Stimulated activated naive CD4-positive, alpha-beta T cell (primary cell): ENCODE results near the gene NDUFS7.
"Not testable (repeated sequence)": the region's sequence is repeated elsewhere in the genome, so short reads cannot be mapped to it uniquely, and the experiment has no call there.

Source experiments
- DNase-seq, 6 experiments: peaks; one replicate each; lab custom pipeline; 2025; lab: John Stamatoyannopoulos, UW

NDUFS7 gene

DNA sequence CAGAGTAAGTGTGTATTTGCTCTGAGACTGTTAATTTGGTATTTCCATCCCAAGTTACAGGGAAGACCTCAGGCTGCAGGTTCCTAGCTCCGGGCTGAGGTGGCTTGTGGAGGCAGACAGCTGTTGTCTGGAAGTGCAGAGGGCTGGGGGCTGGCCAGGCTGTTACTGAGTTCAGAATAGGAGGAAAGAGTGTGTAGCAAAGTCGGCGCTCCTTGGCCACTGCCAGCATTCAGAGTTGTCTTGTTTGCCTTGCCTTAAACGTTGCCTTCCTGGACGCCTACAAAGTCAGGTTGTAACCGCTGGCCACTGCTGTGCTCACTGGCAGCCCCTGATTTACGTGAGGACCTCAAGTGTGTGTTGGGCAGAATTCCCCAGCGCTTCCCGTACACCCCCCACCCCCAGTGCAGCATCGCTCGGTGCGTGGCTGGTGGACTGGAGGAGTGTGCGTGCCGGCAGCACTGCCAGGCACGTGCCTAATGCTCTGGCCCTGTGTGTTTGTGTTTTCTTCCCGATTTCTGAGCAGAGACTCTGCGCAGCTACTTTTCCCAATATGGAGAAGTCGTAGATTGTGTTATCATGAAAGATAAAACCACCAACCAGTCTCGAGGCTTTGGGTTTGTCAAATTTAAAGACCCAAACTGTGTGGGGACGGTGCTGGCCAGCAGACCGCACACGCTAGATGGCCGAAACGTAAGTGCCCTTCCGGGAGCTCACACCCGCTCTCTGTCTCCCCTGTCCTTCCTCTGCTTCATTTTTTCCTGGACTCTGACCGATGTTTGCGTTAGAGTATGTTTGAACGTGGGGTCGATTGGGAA lies 34.2 kb downstream of the NDUFS7 start:
- no peak for DNase-seq

DNA sequence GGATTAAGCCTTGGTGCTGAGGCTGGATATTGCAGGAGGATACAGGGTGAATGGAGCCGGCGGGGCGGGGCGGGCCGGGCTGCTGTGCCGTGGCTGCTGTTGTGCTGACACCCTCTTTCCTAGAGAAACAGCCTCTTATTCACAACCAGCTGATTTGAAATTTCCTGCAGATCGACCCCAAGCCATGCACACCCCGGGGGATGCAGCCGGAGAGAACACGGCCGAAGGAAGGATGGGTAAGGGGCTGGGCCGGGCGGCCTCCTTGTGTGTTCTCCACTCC lies 34.7 kb downstream of the NDUFS7 start:
- DNase-seq, result no peak

DNA sequence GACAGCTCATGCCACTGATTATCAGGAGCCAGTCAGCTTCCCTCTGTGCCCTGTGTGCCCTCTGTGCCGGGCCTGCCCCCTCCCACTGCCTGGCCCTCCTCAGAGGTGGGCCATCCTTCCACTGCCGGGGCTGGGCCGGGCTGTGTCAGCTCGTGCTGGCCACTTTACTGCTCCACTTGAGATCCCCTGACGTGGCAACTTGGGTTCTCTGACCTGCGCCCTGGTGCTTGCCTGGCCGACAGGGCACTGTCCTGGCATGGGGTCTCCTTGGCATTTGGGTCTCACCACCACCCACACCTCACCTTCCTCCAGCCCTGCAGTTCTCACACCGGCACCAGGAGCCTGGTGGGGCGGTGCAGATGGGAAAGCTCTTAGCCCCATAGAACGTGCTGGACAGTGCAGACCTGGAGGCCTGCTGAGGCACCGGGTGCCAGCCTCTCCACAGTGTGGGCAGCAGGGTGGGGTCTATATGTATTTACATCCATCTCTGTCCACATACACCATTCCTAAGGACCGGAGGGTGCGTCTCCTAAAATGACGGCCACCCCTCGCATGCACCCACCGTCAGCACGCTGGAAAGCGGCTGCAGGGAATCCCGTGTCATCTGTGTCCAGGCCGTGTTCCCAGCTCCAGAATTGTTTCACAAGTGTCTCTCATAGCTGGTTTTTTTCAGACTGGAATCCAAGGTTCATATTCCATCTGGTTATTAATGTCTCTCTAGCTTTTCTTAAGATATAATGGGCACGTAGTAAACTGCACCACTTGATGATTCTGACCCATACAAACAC lies 35.4 kb downstream of the NDUFS7 start:
- no peak for DNase-seq

DNA sequence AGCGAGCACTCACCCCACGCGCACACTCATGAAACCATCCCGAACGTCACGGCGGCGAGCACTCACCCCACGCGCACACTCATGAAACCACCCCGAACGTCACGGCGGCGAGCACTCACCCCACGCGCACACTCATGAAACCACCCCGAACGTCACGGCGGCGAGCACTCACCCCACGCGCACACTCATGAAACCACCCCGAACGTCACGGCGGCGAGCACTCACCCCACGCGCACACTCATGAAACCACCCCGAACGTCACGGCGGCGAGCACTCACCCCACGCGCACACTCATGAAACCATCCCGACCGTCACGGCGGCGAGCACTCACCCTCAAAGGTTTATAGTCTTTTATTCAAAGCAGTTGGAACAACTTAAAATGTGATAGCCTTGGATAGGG lies 36.4 kb downstream of the NDUFS7 start:
- not testable (repeated sequence) for DNase-seq

DNA sequence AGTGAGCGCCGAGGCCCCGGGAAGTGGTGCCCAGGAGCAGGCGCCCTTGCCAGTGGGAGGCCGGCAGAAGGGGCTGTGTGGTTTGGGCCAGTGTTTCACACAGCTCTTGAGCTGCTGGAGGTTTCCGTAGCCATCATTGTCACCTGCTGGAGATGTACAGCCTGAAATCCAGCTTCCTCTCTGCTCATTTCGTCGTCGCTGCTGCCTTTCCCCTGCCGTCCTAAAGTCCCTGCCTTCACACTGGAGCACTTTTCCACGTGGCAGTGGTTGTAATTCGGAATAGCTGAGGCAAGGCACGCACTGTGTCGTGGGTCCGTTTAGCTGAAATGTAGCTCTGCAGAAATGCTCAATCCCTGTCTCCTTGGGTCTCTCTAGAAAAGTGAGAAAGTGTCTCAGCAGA lies 36.9 kb downstream of the NDUFS7 start:
- DNase-seq, result no peak

DNA sequence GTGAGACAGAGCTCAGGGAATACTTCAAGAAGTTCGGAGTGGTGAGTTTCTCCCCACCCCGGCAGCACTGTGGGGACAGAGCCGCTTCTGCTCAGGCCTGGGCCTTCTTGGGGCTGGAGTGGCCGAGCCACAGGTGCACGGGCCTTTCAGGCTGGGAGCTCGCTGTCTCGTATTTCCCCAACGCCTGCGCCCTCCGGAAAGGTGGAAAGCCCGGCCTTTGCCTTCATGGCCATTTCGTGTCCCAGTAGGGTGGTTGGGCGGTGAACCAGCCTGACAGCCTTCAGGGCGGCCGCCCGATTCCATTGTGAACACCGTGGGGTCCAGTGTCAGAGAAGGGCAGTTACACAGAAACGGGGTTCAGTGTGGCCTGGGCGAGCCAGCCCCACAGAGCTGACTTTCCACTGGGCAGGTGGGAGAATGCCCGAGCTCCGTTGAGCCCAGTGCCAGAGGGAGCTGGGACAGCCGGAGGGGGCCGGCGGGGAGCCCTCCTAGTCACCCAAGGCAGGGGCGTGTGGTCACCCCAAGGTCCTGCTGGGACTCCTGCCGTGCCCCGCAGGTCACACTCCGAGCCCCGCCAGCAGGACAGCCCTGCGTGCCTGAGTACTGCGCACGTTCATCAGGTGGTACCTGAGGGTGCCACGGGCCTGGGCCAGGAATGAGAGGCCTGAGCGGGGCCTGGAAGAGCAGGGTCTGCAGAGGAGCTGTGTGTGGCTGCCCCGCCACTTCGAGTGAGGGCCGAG lies 37.7 kb downstream of the NDUFS7 start:
- no peak for DNase-seq

DNA sequence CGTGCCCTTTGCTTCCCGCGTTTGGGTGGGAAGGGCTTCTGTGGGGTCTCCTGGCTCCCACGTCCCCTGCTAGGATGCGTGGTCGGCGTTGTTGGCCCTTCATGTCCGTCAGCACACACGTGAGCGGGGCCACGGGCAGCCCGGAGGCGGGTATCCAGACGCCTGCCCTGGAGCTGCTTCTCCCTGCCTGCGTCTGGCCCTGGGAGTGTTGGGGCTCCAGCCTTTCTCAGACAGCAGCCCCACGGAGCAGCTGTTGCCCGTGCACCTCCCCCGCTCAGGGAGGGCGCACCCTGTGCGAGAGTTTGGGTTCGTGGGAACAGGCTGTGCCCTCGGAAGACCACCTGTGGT lies 38.2 kb downstream of the NDUFS7 start:
- no peak for DNase-seq

DNA sequence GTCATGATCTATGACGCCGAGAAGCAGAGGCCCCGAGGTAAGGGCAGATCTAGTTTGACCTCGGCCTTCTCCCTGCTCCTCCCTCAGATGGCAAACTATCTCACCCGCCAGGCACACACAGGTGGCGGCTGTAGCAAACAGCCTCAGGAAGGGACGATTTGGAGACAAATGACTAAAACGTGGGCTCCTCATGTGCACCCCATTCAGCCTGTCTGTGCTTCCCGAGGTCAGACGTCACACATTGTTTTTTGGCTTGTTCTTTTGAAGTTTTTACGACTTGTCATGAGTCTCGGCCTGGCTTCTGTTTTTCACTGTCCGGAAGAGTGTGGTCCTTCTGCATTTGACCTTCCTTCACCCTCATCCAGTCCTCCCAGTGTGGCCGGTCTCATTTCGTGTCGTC lies 38.7 kb downstream of the NDUFS7 start:
- no peak for DNase-seq

DNA sequence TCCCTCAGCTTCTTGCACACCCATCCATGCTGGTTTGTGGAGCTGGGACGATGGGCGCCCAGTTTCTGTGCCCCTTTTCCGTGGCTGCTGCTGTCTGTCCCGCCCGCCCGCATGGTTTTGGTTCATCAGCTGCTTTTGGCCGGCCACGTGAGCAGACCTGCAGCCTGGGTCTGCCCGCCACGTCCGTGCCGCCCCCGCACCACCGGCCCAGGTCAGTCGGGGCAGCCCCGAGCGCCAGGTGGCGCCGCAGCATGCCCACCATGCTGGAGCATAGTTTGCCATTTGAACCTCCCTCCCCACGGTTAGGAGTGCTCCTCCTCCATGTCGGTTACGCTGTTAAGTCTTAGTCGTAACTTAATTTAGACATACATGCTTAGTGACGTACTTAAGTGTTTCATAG lies 39.2 kb downstream of the NDUFS7 start:
- DNase-seq, result no peak

DNA sequence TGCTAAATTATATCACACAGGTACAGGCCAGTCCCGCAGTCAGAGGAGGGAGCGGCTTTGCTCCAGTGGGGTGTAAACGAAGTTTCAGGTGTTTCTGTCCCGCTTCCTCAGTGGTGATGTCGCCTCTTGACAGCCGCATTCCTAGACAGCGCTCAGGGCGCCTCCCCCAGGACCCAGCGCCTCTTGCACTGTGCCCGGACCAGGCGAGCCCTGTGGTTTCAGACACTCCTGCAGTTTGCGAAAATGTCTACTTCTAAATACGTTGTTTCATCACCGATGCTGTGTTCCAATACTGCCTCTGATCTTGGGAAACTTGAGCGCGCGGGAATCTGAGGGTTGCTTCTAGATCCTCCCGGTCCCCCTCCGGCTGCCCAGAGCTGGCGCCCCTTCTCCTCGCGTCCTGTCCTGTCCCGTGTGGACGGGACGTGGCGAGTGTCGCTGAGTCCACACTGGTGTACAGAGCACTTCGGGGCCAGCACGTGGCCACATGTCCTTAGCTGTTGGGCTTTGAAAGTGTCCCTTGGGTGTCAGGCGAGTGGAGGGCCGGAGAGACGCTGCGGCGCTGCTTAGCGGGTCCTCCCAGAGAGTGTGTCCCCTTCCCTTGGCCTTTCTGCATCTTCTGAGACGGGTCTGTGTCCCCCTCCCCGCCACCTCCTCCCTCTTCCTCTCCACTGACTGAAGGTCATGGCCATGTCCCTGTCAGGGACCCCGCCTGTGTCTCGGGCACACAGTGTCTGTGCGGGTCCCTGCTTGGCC lies 39.9 kb downstream of the NDUFS7 start:
- no peak for DNase-seq

DNA sequence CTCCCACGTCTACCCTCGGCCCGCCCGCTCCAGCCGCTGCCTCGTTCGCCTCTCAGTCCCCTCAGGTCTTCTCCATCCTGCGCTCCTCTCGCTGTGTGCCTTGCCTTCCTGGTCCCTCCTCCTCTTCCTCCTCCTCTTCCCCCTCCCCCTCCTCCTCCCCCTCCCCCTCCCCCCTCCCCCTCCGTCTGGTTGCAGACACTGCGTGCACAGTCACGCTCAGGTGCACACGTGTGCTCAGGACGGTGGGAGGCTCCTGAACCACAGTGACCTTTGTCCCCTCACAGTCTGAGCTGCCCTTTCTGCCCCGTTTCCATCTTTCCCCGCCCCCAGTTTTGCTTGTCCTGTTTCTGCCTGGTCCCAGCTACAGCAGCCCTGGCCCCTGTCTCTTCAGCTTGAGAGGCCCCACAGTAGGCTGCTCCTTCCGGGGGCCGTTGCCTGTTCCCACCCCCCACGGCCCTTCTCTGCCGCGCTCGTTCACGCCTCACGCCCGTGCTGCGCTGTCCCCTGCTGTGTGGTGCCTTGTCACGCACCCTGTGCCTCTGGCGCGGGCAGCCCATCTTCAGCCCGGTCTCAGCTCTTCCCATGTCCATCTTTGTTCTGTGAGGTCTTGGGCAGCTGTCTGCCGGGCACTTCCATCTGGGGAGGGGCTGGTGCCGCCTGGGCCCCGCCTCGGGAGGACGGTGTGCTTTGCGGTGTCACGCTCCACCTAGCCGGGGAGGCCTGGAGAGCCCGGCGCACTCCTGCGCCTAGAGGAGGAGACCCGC lies 40.7 kb downstream of the NDUFS7 start:
- DNase-seq, result no peak

DNA sequence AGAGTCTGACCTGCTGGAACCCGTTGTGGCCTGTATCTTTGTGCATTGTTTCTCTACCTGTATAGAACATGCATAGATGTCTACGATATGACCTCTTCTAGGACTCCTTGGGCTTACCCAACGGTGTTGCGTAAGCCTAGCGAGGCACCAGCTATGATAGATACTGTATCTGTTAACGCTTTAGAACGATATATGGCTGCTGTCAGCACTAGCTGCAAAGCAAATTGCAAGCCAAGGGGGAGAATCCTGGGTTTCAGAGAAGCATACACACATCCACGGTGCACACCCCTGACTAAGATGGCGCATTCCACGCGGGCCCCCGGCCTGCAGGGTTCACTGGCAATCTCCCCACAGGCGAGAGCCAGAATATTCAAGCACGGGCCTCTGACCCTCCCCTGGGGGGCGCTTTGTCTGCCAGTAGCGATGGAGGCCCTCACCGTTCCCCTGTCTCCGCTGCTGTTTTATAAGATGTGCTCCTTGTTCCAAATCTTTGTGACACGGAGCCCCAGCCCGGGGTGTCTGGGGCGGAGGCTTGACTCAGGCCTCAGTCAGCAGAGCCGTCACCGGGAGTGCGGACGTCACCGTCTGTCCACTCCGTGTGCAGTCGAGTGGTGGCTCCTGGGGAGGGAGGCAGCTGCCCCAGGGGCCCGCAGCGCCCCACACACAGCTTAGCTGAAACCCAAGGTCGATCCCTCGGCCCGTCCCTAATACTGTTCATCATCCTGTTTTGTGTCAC lies 41.6 kb downstream of the NDUFS7 start:
- DNase-seq, result no peak

DNA sequence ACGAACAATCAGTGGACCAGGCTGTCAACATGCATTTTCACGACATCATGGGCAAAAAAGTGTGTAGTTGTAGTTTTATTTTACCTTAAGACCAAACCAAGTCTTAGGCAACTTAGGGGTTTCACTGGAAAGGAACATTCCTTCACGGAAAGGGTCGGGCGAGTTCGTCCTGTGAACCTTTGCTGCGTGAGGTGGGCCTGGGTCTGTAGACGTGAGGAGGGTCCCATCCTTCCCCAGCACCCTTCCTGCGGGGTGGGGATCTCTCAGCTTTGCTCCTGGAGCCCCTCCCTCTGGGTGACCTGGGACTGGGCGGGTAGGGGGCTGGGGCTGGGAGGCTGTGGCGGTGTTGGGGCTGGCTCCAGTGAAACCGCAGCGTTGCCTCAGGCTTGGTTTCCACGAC lies 42.2 kb downstream of the NDUFS7 start:
- no peak for DNase-seq

DNA sequence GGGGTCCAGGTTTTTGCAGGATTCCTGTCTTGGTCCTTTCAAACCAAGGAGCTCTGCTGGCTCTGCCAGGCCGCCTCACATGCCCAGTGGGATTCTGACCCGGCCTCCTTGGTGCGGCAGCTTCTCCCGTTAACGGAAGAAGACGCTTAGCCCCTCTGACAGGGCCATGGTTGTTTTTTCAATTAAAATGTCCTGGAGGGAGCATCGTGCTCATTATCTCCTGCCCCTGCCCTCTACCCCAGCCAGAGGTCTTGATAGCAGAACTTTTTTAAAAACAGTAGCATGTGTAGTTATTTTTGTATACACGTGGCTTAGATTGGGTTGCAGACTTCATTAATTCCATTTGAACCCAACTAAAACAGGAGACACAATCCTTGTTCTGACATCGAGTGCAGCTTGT lies 43.0 kb downstream of the NDUFS7 start:
- no peak for DNase-seq

DNA sequence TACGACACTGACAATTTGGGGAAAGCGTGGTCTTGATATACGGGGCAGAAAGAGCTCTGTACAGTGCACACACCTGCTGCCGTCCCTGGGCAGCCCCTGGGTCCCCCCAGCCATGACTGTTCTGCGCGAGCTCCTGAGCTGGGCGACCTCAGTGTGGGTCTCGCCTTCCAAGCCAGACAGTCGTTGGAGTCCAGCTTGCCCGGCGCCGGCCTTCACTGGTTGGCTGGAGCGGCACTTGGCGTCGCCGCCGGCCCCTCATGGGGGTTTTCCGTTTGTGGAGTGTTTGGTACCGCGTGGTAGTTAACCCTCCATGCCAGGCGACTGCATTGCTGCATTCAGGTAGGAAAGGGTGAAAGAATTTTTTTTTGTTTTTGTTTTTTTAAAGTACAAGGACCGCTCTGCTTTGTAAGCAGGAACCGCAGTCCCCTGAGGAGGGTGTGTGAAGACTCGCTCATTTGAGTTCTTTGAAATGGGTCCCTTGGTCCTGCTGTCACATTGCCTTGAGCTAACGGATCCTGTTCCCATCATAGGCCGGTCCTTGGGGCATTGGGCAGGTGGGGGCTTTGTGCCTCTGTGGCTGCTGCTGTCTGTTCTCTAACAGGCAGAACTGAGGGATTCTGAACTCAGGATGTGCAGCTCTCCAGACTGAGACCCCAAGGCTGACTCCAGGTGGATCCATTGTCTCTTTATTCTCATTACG lies 43.7 kb downstream of the NDUFS7 start:
- no peak for DNase-seq

DNA sequence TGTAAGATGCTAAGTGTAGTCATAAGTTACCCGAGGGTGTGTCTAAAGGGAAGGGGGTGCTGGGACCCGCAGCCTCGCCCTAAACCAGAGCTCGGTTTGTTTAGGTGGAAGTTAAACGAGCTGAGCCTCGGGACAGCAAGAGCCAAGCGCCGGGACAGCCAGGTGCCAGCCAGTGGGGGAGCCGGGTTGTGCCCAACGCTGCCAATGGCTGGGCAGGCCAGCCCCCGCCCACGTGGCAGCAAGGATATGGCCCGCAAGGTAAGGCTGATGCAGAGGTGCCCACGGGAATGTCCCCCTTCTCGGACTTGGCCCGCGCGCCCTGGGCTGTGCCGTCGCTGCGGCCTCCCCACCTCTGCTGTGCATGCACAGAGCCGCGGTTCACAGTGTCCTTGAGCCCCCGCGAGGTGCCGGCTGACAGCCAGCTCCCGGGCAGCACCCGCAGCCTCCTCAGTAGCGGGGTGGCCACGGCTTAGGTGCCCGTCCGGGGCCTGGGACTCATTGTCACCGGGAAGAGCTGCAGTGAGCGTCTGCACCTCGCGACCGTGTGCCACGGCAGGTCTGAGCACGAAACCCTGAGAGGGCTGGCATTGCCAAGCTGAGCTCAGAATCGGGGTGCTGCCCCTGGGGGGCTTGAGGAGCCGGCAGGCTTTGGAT lies 45.2 kb downstream of the NDUFS7 start:
- no peak for DNase-seq

DNA sequence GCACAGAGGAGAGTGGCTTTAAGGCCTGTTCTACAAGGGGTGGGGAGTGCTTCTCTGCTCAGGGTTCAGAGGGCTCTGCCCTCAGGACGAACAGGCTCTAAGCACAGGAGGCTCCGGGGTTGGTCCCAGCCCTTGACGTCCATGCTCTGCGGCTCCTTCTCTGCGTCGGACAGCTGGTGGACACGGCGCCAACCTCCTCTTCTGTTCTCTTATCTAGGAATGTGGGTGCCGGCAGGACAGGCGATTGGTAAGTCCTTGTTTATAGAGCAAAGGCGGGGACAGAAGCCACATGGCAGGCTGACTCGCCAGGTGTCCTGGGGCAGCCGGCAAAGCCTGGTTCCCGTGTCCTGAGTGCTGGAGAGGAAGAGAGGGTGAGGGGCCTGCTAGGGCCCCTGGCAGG lies 46.0 kb downstream of the NDUFS7 start:
- DNase-seq, result no peak

DNA sequence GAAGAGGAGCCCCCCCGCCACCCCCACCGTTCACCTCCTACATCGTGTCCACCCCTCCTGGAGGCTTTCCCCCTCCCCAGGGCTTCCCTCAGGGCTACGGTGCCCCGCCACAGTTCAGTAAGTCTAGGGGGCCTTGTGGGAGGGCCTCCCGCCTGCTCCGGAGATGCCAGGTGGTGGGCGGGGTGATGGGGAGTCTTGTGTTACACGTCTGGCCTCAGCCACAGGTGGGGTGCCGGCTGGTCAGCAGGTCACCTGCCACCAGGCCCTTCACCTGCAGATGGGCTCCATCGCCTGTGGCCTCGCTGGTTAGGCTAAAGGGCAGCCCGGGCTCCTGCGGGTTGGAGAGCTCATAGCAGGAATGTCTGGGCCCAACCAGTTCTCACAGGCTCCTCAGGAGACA lies 46.5 kb downstream of the NDUFS7 start:
- DNase-seq, result no peak

DNA sequence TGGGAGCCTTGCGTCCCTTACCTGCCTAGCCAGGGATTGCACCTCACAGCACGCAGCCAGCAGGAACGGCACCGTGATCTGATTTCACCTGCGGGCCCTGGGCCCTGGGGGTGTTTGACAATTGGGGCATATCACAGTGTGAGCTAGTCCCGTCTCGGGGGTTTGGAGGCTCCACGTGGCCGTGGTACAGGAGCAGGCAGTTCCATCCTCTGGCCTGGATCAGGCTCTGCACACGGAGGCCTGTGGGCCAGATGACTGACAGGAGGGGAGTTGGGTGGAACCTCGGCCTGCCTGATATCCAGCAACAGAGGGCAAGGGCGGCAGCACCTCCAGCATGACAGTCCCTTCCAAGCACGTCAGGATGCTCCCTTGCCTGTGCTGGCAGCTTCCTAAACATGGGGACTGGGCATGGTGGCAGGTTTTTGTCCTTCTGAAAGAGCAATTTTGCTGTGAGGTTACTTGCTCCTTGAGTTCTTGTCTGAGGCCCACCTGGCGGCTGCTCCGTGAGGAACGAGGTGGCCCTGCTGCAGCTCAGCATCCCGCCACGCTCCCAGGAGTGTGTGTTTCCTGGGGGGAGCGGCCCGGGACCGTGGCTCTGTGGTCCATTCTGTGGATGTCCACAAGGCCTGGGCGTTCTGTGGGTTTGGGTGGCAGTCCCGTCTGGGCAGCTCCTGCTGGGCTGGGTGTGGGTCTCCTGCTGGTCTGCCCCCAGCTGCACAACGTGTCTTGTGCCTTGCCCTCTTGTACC lies 48.2 kb downstream of the NDUFS7 start:
- no peak for DNase-seq
